Activated T-cell treated with anti-CD3 and anti-CD28 coated beads, Interleukin-2, amount 50 U/mL, for 24 hours (primary cell): ENCODE data around the gene CEP41.
A peak's percentile ranks its signal among the peaks of the same experiment; 100 is the strongest.
"Not testable (repeated sequence)": the region's sequence is repeated elsewhere in the genome, so short reads cannot be mapped to it uniquely, and the experiment has no call there.

Experiments
- DNase-seq: peaks from one replicate; pipeline ENCODE4 v3.0.0-alpha.2; 2020
- H3K27ac Mint-ChIP-seq: 2 replicates; pipeline ENCODE4 v1.8.0; 2020; ENCODE audit warnings: mild to moderate bottlenecking, mixed read lengths
- H3K27me3 Mint-ChIP-seq: 2 replicates; pipeline ENCODE4 v1.8.0; 2020; ENCODE audit warnings: mixed read lengths
- H3K36me3 Mint-ChIP-seq: 2 replicates; pipeline ENCODE4 v1.8.0; 2020; ENCODE audit warnings: low read depth, mixed read lengths
- H3K4me1 Mint-ChIP-seq: 2 replicates; pipeline ENCODE4 v1.8.0; 2020; ENCODE audit warnings: low read depth, mixed read lengths
- H3K4me3 Mint-ChIP-seq: 2 replicates; pipeline ENCODE4 v1.8.0; 2020; ENCODE audit warnings: mild to moderate bottlenecking, moderate library complexity, mixed read lengths
- H3K9me3 Mint-ChIP-seq: 2 replicates; pipeline ENCODE4 v1.8.0; 2020; ENCODE audit warnings: mixed read lengths

The CEP41 gene

DNA sequence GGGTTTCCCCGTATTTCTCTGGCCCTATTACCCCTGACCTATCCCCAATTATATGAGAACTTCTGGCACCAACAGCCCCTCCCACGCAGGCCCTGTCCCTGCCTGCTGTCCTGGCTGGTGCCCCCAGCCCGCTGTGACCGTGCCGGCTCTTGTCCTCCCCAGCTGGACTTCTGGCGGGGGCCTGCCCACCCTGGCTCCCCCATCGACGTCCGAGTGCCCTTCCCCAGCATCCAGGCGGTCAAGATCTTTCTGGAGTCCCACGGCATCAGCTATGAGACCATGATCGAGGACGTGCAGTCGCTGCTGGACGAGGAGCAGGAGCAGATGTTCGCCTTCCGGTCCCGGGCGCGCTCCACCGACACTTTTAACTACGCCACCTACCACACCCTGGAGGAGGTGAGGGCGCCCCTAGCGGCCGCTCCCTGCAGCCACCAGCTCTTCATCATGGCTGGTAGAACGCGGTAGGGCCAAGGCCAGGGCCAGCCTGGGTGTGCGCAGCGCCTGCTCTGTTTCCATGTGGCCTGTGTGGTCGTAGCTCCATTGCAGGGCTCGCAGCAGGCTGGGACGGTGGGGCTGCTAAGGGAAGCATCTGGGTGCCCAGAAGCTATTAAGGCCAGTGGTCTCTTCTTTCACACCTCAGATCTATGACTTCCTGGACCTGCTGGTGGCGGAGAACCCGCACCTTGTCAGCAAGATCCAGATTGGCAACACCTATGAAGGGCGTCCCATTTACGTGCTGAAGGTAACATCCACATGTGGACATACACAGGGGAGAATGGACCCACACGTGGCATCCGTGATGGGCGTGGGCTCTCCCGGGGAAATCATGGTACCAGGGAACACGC is 59.1 kb downstream of the CEP41 start:
- H3K27me3 Mint-ChIP-seq: no peaks in the 10 kb centered on the region

DNA sequence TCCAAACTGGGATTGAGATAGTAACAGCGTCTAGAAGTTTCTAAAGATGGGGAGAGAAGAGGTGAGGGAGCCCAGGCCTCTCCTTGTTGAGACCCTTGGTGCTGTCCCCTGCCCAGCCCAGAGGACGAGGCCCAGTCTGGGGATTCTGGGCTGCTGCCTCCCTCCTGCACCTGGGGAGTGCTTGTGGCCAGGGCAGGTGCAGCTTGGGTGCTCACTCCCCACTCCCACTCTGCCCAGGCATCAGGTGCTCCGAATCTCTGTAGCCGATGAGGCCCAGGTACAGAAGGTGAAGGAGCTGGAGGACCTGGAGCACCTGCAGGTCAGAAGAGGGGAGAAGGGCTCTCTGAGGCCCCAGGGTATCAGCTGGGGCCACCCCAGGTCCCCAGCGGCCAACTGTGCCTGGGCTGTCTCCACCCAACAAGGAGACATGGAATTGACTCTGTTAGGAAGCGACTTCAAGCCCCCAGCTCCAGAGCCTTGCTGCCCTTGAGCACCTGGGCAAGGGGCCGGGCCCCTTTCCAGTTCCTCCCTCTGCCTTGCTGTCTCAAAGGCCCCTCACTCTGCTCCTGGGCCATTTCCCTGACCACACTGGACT is 59.9 kb downstream of the CEP41 start:
- Mint-ChIP-seq H3K9me3 (peaks cover 10% of the 10 kb centered on the region), H3K36me3 (no peaks in the 10 kb centered on the region), H3K4me3 (no peak overlapping the region), H3K27ac (no peak overlapping the region), H3K27me3 (no peaks in the 10 kb centered on the region), H3K4me1 (no peaks in the 10 kb centered on the region)
- no peak for DNase-seq

More for the DNA sequence above, 59.1 kb downstream of the CEP41 start:
- DNase-seq: no peak
- peaks cover 5% of the 10 kb centered on the region for H3K9me3 Mint-ChIP-seq
- H3K4me3 Mint-ChIP-seq: no peak overlapping the region
- no peaks in the 10 kb centered on the region for H3K4me1 Mint-ChIP-seq
- no peaks in the 10 kb centered on the region for H3K36me3 Mint-ChIP-seq
- no peak overlapping the region for H3K27ac Mint-ChIP-seq

DNA sequence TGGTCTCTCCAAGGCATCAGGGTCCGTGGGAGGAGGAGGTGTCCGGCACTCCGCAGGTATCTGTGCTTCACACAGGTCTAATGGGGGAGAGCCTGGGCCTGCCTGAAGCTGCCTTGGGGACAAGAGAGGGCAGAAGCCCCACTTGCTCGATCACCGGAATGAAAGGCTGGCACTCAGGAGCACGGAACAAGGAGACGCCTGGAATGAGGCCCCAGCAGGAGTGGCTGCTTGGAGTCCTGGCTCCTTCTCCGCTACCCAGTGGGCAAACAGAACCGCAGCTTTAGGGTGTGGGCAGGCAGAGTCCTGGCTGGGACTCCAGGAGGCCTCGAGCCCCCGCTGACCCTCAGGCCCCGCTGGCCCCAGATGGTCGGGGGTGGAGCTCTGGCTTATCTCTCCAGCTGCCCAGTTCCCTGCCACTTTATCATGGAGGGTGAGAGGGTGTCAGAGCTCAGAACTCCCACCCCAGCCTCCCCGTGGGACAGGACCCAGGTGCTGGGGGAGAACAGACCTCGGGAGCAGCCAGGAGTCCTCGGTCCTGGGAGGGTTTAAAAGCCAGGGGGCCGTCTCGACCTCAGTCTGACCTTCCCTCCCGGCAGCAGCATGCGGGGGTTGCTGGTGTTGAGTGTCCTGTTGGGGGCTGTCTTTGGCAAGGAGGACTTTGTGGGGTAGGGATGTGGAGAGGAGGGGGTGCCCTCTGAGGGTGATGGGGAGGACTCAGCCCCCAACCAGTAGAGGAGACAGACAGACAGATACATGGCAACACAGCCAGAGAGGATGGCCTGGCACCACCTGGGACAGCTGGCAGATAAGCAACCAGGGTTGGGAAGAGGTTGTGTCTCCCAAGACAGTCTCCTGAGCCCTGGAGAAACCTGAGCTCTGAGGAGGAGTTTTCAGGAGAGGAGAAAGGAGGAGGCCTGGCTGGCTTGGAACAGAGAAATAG is 60.6 kb downstream of the CEP41 start, which contains the start of gene CPA1:
Gene CPA1, plus strand, starts transcription at position 574 of the 940 bp plus-strand sequence. Its CDS starts 27 bp downstream, at position 601.
- peaks cover 10% of the 10 kb centered on the region for H3K9me3 Mint-ChIP-seq
- no peaks in the 10 kb centered on the region for H3K36me3 Mint-ChIP-seq
- DNase-seq: no peak
- no peaks in the 10 kb centered on the region for H3K27me3 Mint-ChIP-seq
- no peak within 1 kb of the TSS for H3K4me3 Mint-ChIP-seq
- H3K4me1 Mint-ChIP-seq: no peaks in the 10 kb centered on the region
- no peak within 1 kb of the TSS for H3K27ac Mint-ChIP-seq

DNA sequence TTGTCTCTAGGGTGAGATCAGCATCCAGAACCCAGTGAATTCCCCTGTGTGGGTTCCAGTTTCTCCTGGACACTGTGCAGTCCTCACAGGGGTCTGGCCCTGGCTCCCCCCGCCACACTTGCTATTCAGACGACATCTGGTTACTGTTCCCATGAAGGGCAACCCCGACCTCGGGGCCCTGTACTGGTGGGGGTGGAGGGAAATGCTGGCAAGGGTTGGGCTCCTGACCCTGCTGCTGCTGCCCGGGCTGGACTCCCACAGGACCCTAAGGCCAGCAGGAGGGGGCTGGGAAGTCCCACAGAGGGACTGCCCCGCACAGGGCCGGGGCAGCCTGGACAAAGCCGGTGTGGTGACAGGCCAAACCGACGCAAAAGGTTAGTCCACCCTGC is 61.3 kb downstream of the CEP41 start:
- no peak for DNase-seq
- Mint-ChIP-seq H3K4me3 (no peak overlapping the region), H3K27ac (no peak overlapping the region), H3K9me3 (peaks cover 10% of the 10 kb centered on the region), H3K27me3 (no peaks in the 10 kb centered on the region), H3K36me3 (no peaks in the 10 kb centered on the region), H3K4me1 (no peaks in the 10 kb centered on the region)

DNA sequence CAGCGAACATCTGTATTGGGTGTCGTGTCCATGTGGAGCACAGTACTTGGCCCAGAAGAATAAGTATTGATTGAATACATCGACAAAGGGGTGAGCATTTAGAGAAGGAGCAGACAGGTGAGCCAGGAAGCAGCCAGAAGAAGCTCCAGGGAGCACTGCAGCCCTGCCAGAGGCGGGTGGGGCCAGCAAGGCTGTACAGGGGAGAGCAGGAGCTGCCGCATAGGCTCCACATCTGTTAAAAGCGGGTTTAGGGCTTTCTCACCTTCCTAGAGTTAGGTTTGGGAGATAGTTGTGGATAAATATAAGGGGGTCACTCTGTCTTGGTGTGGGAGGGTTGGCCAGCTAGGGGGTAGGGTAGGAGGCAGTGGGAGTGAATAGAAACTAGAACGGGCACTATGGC is 61.8 kb downstream of the CEP41 start:
- no peak overlapping the region for H3K27ac Mint-ChIP-seq
- no peaks in the 10 kb centered on the region for H3K4me1 Mint-ChIP-seq
- no peak overlapping the region for H3K4me3 Mint-ChIP-seq
- no peaks in the 10 kb centered on the region for H3K36me3 Mint-ChIP-seq
- peaks cover 10% of the 10 kb centered on the region for H3K9me3 Mint-ChIP-seq
- H3K27me3 Mint-ChIP-seq: no peaks in the 10 kb centered on the region
- no peak for DNase-seq

DNA sequence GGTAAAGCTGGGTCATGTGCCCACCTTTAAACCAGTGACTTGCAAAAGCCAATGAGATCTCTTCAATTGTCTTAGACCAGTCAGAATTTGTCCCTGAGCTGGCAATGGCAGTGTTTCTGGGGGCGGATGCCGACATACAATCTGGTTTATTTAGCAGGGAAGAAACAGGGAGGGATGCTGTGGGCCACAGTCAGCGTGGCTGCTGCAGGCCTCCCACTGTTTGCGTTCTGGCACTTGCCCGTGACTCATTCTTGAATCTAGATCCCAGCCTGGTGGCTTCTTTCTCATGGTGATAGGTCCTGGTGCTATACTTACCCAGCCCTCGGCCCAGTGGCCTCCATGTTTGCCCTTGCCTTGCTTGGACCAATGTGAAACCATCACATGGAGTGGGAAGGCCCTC is 63.6 kb downstream of the CEP41 start:
- DNase-seq: peak; percentile 12
- Mint-ChIP-seq H3K27me3 (no peaks in the 10 kb centered on the region), H3K27ac (no peak overlapping the region), H3K9me3 (peaks cover 10% of the 10 kb centered on the region), H3K36me3 (no peaks in the 10 kb centered on the region), H3K4me1 (no peaks in the 10 kb centered on the region), H3K4me3 (no peak overlapping the region)

DNA sequence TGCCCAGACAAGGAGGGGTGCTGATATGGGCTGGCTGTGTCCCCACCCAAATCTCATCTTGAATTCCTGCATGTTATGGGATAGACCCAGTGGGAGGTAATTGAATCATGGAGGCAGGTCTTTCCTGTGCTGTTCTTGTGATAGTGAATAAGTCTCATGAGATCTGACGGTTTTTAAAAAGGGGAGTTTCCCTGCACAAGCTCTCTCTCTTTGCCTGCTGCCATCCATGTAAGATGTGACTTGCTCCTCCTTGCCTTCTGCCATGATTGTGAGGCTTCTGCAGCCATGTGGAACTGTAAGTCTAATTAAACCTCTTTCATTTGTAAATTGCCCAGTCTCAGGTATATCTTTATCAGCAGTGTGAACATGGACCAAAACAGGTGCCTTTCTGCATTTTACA is 64.4 kb downstream of the CEP41 start:
- not testable (repeated sequence) for H3K4me1 Mint-ChIP-seq, H3K36me3 Mint-ChIP-seq, H3K4me3 Mint-ChIP-seq, DNase-seq, H3K27ac Mint-ChIP-seq, H3K27me3 Mint-ChIP-seq
- peaks cover 10% of the 10 kb centered on the region for H3K9me3 Mint-ChIP-seq

DNA sequence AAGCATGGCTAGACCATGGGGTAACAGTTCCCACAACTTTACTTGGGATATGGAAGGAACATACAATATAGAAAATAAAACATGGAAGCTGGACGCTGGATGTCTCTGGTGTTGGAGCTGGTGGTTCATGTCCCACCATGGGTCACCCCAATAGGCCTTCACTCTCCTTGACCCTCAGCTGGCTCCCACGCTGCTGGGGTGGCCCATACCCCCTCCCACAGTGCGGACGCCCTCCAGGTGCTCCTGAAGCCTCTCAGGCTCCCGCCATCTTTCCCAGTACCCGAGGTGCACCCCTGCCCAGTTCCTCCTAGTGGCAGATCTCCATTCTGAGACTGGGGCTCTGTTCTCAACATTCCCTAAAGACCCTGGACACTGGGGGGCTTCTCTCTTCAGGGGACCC is 66.3 kb downstream of the CEP41 start:
- Mint-ChIP-seq H3K36me3 (no peaks in the 10 kb centered on the region), H3K27ac (no peak overlapping the region), H3K27me3 (no peaks in the 10 kb centered on the region), H3K4me1 (peaks cover 5% of the 10 kb centered on the region), H3K9me3 (peaks cover 10% of the 10 kb centered on the region), H3K4me3 (no peak overlapping the region)
- no peak for DNase-seq

DNA sequence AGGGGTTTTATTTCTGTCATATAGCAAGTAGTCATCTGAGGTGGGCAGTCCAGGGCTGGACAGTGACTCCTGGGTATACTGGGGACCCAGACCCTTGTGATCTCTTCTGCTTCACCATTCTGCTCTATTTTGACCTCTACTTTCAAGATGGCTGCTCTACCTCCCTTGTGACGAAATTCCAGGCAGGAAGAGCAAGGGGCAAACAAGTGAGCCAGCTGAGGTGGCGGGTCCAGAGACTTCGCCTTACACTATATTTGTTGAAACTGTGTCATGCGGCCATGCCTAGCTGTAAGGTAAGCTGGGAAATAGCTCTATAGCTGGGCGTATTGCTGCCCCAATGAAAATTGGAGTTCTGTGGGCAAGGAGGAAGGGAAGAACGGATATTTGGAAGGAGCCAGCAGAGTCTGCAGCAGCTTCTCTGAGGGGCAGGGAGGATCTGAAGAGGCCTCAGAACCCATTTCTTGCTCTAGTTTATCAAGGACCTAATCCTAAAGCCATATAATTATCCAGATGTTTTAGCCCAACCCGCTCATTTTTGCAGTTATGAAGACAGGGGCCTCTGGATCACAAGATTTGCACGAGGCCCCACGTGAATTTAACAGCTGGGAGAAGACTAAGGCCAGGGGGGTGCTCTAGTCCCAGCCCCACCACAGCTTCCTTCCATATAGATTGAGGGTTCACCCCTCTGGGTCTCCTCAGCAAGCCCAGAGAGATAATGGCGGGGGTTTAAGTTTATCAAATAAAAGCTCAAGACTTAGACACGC is 68.2 kb downstream of the CEP41 start:
- no peaks in the 10 kb centered on the region for H3K27me3 Mint-ChIP-seq
- H3K4me1 Mint-ChIP-seq: peaks cover 20% of the 10 kb centered on the region
- peaks cover 10% of the 10 kb centered on the region for H3K9me3 Mint-ChIP-seq
- H3K4me3 Mint-ChIP-seq: no peak overlapping the region
- no peak for DNase-seq
- H3K36me3 Mint-ChIP-seq: no peaks in the 10 kb centered on the region
- H3K27ac Mint-ChIP-seq: no peak overlapping the region

DNA sequence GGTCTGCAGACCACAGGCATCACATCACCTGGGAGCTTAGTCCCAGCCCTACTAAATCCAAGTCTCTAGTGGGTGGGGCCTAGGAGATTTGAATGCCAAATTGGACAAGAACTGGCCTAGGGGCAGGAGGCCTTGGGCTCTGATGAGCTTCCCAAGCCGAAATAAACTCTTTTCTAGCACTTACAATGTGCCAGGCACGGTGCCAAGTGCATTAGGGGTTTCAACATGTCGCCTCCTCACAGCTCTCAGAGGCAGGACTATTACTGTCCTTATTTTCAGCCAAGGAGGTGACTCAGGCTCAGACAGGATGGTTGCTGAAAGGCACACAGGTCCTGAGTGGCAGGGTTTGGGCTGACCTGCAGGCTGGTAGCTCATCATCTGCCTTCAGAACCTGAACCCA is 69.8 kb downstream of the CEP41 start:
- H3K4me3 Mint-ChIP-seq: no peak overlapping the region
- no peaks in the 10 kb centered on the region for H3K27me3 Mint-ChIP-seq
- no peak overlapping the region for H3K27ac Mint-ChIP-seq
- no peak for DNase-seq
- H3K9me3 Mint-ChIP-seq: peaks cover 6% of the 10 kb centered on the region
- H3K4me1 Mint-ChIP-seq: peaks cover 32% of the 10 kb centered on the region
- H3K36me3 Mint-ChIP-seq: no peaks in the 10 kb centered on the region

DNA sequence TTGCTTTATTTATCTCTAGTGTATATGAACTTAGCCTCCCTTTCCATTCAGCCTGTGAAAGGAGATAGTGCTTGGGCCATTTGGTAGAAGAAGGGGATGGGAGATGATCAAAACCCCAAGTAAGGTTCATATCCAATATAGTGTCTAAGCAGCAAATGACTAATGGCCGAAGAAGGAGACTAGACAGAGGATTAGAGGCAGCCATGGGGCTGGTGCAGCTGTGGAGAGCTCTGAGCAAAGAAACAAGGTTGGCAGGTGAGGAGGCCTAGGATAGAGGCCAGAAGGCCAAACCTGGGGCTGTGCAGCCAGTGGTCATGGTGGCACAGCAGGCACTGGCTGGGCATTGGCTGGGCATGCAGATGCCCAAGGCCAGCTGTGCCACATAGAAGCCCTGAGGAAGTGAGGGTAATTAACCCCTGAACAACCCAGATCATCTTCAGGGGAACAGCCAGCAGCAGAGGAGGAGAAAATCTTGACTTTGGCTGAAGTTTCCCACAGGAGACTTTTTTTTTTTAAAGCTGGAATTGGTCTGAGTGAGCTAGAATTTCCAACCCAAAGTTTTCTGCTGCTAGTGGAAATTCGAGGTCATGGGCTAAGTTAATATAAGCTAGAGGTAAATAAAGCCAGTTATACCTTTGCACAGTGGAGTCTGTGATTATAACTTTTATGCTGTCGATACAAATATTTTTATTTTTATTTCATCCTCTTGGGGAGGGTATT is 70.8 kb downstream of the CEP41 start:
- Mint-ChIP-seq H3K4me1 (peaks cover 42% of the 10 kb centered on the region), H3K27me3 (no peaks in the 10 kb centered on the region), H3K9me3 (peaks cover 6% of the 10 kb centered on the region), H3K36me3 (no peaks in the 10 kb centered on the region), H3K4me3 (no peak overlapping the region), H3K27ac (no peak overlapping the region)
- no peak for DNase-seq

DNA sequence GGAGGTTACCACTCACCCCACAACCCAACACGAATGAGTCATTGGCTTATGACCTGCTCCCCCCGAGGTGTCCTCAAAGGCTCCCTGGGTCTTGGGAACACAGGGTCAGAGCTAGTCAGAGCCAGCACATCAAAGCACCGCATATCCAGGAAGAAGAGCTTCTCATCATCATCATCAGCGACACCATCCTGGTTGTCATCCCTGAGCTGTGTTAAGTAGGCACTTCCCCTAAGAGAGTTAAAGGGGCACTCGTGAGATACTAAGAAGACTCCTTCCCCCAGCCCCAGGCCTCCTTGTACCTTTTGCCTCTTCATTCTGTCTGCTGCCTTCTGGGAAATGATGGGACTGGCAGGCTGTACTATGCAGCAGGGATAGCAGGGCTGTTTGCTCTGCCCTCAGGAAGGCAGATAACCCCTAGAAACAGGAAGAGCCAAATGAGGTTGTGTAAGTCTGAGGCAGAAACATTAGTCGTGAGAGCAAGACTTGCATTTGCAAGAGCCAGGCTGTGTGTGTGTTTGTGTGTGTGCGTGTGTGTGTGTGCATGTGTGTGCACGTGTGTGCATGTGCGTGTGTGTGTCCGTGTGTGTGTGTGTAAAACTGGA is 71.6 kb downstream of the CEP41 start:
- no peaks in the 10 kb centered on the region for H3K36me3 Mint-ChIP-seq
- no peak for DNase-seq
- H3K27ac Mint-ChIP-seq: peak overlapping the region; percentile 57
- H3K27me3 Mint-ChIP-seq: no peaks in the 10 kb centered on the region
- H3K4me3 Mint-ChIP-seq: no peak overlapping the region
- H3K4me1 Mint-ChIP-seq: peaks cover 42% of the 10 kb centered on the region
- H3K9me3 Mint-ChIP-seq: peaks cover 6% of the 10 kb centered on the region
